ENCODE results near the gene GOLPH3. TPM values are rescaled to one million over a fixed set of nuclear protein-coding genes. Genes with fewer than 3 reads are reported as not detected.

Gene GOLPH3
- total and polyA plus RNA-seq, 2 of the 8 experiments (the other 6 are each of a cell fraction or from before 2014, with no cell fraction given), result 53.7 to 93.6 TPM

- TF ChIP-seq HDAC2 (IDR thresholded peaks at IDR 0.05; ENCODE audit: borderline replicate concordance in 1 of 2, low read depth in 2 of 2, low read length in 2 of 2), result no peak
- TF ChIP-seq CEBPB (IDR thresholded peaks at IDR 0.05; ENCODE audit: low read depth, low read length), result no peak
- TF ChIP-seq GTF2F1 (IDR thresholded peaks at IDR 0.05; ENCODE audit: borderline replicate concordance, low read depth, low read length), result no peak
- TF ChIP-seq SIN3A (conservative IDR thresholded peaks at IDR 0.05 in 1 of 2, IDR thresholded peaks at IDR 0.05 in 1 of 2; ENCODE audit: low read depth in 1 of 2, low read length in 2 of 2), result no peak
- no peak for TF ChIP-seq PHF8 (conservative IDR thresholded peaks at IDR 0.05; ENCODE audit: low read depth, low read length)
- no peak for TF ChIP-seq CHD2 (IDR thresholded peaks at IDR 0.05; ENCODE audit: low read length)
- TF ChIP-seq MAX (IDR thresholded peaks at IDR 0.05), result no peak
- TF ChIP-seq BCL11A (IDR thresholded peaks at IDR 0.05; ENCODE audit: low read depth in 2 of 2, low read length in 2 of 2), result no peak
Measured at GRCh38 chr5:32222723-32223470, 48.8 kb upstream of the GOLPH3 start (continued).

Measured in H1 (cell line).